Mucosa of stomach (tissue), 1 donor: ENCODE data around the gene TMOD1.
"Not testable (repeated sequence)": the region's sequence is repeated elsewhere in the genome, so short reads cannot be mapped to it uniquely, and the experiment has no call there.

Experiments
- H3K27me3 ChIP-seq: one replicate; pipeline ENCODE4 v1.7.0; 2013; ENCODE audit warnings: mild to moderate bottlenecking, low read length; ENCODE audit not compliant: control insufficient read depth, insufficient read depth
- H3K36me3 ChIP-seq: one replicate; pipeline ENCODE4 v1.7.0; 2013; ENCODE audit warnings: low read length; ENCODE audit not compliant: control insufficient read depth, insufficient read depth
- H3K4me1 ChIP-seq: one replicate; pipeline ENCODE4 v1.7.0; 2013; ENCODE audit warnings: mild to moderate bottlenecking, low read length; ENCODE audit not compliant: control insufficient read depth, insufficient read depth
- H3K4me3 ChIP-seq: one replicate; pipeline ENCODE4 v1.7.0; 2013; ENCODE audit warnings: low read length
- H3K9ac ChIP-seq: one replicate; pipeline ENCODE4 v1.7.0; 2013; ENCODE audit warnings: mild to moderate bottlenecking, low read length, moderate library complexity
- H3K9me3 ChIP-seq: one replicate; pipeline ENCODE4 v1.7.0; 2013; ENCODE audit warnings: mild to moderate bottlenecking, low read length, moderate library complexity; ENCODE audit not compliant: control insufficient read depth
- donor health status: Pancreatic carcinoma.

TMOD1 gene

DNA sequence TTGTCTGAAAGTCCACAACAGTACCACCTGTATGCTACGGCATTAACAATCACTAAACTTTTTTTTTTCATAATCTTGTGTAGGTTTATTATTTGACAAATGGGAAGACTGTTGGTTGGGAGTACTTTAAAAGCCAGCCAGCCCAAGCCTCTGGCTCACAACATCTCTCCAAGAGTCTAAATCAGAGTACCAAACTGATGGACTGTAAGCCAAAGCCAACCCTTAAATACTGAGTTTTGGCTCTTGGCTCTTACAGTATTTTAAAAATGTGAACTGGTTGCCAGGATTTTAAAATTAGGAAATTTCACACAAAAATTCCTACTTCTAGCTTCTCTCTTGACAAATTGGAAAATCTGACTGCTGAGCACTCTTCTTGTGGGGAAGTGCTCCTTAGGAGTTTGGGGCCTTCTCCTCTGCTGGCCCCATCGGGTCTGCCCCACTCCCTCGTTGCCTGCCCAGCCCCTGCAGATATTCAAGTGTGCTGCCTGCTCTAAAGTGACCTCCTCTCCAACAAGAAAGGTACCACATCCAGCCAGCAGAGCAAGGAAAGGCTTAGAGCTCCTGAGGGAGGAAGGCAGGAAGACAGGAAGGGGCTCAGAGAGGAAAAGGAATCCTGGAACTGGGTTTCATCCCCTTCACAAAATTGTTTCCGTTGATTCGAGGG, 21.8 kb upstream of the TMOD1 start:
- Histone ChIP-seq H3K9ac (no peak overlapping the region), H3K36me3 (no peaks in the 10 kb centered on the region), H3K27me3 (no peaks in the 10 kb centered on the region), H3K4me1 (no peaks in the 10 kb centered on the region), H3K4me3 (no peak overlapping the region), H3K9me3 (no peaks in the 10 kb centered on the region)

DNA sequence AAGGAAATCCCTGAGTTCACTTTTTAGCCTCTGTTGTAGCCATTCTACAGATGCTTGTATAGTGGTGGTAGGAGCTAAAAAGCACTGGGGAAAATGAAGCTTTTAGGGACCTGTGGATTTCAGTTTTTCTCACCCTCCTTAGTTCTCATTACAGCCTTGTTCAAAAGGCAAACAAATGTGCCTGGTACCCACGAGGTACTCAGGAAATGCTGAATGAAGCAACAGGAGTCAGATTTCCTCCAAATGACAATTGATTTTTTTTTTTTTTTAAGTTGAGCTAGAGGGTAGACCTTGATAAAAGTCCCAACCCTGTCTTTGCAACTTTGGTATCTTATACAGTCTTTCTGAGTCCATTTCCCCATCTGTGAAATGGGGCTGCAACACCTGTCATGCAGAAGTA, 21.3 kb upstream of the TMOD1 start:
- H3K9me3 ChIP-seq: no peaks in the 10 kb centered on the region
- no peaks in the 10 kb centered on the region for H3K27me3 ChIP-seq
- no peaks in the 10 kb centered on the region for H3K36me3 ChIP-seq
- no peak overlapping the region for H3K9ac ChIP-seq
- H3K4me1 ChIP-seq: no peaks in the 10 kb centered on the region
- H3K4me3 ChIP-seq: no peak overlapping the region

DNA sequence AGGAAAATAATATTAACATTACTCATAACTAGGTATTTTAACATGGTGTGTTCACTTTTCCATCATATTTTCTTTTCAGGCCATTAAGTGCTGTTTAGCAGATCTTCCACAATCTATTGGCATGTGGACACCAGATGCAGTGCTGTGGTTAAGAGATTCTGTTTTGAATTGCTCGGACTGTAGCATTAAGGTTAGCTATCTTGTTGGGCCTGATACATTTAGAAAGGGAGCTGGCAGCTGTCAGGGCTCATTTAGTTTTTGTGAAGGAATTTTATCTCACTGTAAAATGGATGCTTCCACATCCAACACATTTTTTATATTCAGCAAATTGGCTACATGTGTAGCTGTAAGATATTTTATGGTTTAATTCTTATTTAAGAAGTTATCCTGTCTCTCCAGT, 20.7 kb upstream of the TMOD1 start:
- Histone ChIP-seq H3K9ac (no peak overlapping the region), H3K4me1 (no peaks in the 10 kb centered on the region), H3K36me3 (no peaks in the 10 kb centered on the region), H3K9me3 (no peaks in the 10 kb centered on the region), H3K27me3 (no peaks in the 10 kb centered on the region), H3K4me3 (no peak overlapping the region)

DNA sequence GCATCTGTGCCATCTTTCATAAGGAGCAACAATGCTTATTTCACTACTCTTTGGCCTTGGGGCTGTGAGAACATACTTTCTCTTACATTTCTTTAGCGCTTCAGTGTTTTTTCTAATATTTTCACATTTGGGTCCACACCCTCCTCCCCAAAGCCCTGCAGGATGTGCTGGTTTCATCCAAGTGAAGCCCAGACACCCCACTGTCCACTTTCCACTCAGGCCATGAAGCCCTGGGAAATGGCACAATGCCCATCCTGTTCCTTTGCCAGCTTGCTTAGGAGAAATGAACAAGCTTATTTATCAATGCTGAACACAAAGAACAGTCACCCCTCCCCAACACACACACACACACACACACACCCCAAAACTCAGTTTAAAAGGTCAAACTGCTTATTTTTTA, 17.3 kb upstream of the TMOD1 start:
- Histone ChIP-seq H3K4me3 (no peak overlapping the region), H3K27me3 (no peaks in the 10 kb centered on the region), H3K36me3 (no peaks in the 10 kb centered on the region), H3K4me1 (no peaks in the 10 kb centered on the region), H3K9me3 (no peaks in the 10 kb centered on the region), H3K9ac (no peak overlapping the region)

DNA sequence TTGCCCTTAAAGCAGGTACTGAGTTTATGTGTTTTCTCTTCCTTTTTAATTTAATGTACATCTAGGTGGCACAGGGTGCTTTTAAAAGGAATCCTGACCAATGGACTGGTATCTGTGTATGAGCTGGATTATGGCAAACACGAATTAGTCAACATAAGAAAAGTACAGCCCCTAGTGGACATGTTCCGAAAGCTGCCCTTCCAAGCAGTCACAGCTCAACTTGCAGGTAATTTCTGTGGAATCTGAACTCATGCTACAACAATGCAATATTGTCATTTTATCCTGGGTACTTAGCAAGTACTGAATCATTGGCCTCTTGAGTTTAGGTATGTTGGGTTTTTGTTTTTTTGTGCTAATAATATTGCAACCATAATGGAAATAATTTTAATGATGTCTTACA, 14.4 kb upstream of the TMOD1 start:
- Histone ChIP-seq H3K4me3 (no peak overlapping the region), H3K4me1 (no peaks in the 10 kb centered on the region), H3K9me3 (no peaks in the 10 kb centered on the region), H3K9ac (no peak overlapping the region), H3K27me3 (no peaks in the 10 kb centered on the region), H3K36me3 (peaks cover 4% of the 10 kb centered on the region)

DNA sequence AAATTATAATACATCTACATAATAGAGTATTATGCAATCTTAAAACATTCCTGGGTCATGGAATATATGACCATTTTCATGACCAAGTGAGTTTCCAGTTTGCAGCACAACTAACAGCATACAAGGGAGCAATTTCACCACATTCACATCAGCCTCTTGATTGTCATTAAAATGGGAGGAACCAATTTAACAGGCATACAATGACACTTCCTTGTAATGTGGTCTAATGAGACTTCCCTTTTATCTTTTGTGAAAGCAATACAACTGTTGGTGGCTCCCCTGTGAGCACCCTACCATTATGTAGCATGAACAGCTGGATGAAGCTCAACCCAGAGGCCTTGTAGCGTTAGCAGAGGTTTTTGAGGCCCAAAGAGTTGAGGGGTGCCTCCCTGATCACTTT, 13.6 kb upstream of the TMOD1 start:
- no peak overlapping the region for H3K4me3 ChIP-seq
- no peak overlapping the region for H3K9ac ChIP-seq
- peaks cover 4% of the 10 kb centered on the region for H3K36me3 ChIP-seq
- H3K9me3 ChIP-seq: no peaks in the 10 kb centered on the region
- H3K27me3 ChIP-seq: no peaks in the 10 kb centered on the region
- H3K4me1 ChIP-seq: no peaks in the 10 kb centered on the region

DNA sequence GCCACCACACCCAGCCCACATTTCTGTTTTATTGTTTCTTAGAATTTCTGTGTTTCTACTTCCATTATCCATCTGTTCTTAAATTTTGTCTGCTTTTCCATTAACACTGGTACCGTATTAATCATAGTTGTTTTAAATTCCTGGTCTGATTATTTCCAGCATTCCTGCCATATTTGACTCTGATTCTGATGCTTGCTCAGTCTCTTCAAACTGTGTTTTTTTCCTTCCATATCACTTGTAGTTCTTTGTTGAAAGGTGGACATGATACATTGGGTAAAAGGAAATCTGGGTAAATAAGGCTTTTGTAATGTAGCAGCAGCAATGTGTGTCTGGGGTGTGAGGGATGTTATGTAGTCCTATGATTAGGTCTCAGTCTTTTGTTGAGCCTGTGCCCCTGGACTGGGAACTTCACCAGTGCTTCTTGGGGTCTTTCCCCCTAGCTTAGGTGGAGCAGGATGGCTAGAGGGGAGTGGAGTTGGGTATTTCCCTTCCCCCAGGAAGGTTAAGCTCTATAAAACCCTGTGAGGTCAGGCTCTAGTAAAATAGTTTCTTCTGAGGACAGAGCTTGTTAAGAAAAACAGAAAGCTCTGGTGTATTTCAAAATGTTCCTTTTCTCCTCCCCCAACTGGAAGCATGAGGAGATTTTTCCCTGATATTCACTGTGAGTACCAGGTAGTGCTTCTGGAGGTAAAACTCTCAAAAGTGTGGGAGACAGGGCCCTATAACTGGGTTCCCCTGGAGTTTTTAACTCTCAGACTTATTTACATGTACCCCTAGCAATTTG, 10.1 kb upstream of the TMOD1 start:
- H3K27me3 ChIP-seq: no peaks in the 10 kb centered on the region
- H3K9me3 ChIP-seq: no peaks in the 10 kb centered on the region
- no peak overlapping the region for H3K4me3 ChIP-seq
- H3K36me3 ChIP-seq: peaks cover 4% of the 10 kb centered on the region
- no peaks in the 10 kb centered on the region for H3K4me1 ChIP-seq
- no peak overlapping the region for H3K9ac ChIP-seq

DNA sequence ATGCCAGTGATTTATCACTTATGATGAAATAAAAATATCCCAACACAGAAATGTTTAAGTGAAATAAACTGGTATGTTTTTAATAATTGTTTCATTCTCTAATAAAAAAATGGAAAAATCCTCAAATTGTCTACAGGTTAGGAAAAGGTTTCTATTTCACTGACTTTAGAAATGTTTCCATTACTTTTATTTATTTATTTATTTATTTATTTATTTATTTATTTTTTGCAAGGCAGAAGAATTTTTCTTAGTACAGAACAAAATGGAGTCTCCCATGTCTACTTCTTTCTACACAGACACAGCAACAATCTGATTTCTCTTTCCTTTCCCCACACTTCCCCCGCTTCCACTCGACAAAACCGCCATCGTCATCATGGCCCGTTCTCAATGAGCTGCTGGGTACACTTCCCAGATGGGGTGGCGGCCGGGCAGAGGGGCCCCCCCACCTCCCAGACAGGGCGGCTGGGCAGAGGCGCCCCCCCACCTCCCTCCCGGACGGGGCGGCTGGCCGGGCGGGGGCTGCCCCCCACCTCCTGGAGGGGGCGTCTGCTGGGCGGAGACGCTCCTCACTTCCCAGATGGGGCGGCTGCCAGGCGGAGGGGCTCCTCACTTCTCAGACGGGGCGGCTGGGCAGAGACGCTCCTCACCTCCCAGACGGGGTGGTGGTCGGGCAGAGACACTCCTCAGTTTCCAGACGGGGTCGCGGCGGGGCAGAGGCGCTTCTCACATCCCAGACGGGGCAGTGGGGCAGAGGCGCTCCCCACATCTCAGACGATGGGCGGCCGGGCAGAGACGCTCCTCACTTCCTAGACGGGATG, 3.7 kb upstream of the TMOD1 start:
- not testable (repeated sequence) for H3K36me3 ChIP-seq, H3K4me3 ChIP-seq, H3K9ac ChIP-seq, H3K9me3 ChIP-seq, H3K4me1 ChIP-seq
- H3K27me3 ChIP-seq: peaks cover 25% of the 10 kb centered on the region

DNA sequence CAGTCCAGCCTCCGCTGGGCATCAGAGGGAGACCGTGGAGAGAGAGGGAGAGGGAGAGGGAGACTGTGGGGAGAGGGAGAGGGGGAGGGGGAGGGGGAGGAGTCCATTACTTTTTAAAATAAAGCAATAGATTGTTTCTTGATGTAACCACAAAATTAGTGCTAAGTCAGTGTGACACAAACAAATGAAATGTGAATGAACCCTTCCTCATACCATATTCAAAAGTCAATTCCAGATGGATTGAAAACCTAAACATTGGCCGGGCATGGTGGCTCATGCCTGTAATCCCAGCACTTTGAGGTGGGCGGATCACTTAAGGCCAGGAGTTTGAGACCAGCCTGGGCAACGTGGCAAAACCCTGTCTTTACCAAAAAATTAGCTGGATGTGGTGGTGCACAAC, 2.6 kb upstream of the TMOD1 start:
- H3K4me3 ChIP-seq, H3K9ac ChIP-seq, H3K9me3 ChIP-seq, H3K36me3 ChIP-seq: not testable (repeated sequence)
- Histone ChIP-seq H3K4me1 (peaks cover 19% of the 10 kb centered on the region), H3K27me3 (peaks cover 35% of the 10 kb centered on the region)

DNA sequence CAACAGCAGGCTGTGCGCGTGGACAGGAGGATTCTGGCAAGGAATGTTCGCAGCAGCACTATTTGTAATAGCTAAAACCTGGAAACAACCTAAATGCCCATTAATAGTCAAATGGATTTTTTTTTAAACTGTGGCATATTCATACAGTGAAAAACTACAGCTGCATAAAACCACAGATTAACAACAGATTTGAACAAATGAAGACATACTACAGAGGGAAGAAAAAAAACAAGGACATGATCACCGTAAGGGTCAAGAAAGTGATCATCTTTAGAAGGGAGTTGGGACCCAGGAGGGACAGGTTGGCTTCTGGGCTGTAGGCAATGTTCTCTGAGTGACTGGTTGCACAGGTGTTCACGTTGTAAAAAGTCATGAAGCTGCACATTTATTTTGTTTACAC, 1.2 kb upstream of the TMOD1 start:
- Histone ChIP-seq H3K27me3 (peaks cover 42% of the 10 kb centered on the region), H3K4me1 (peaks cover 32% of the 10 kb centered on the region), H3K9ac (no peak overlapping the region), H3K4me3 (no peak overlapping the region), H3K9me3 (no peaks in the 10 kb centered on the region), H3K36me3 (no peaks in the 10 kb centered on the region)

DNA sequence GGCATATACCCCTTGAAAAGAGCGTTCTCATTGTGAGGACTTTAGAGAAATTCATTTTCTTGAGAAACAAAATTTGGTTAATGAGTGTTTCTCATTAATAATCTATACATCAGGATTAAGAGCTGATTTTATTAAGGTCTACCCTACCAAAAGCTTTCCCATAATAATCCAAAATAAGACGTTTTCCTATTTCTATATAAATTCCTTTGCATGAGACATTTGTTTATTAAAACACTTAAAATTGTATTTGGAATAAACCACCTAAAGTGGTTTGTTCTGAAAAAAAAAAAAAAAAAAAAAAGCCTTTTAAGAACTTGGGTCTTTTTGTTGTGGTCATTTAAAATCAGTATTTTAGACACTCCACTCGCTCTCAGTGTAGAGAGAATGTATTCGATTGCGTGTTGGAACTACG, 695 bp upstream of the TMOD1 start:
- H3K4me1 ChIP-seq: peaks cover 32% of the 10 kb centered on the region
- no peak overlapping the region for H3K9ac ChIP-seq
- no peak overlapping the region for H3K4me3 ChIP-seq

DNA sequence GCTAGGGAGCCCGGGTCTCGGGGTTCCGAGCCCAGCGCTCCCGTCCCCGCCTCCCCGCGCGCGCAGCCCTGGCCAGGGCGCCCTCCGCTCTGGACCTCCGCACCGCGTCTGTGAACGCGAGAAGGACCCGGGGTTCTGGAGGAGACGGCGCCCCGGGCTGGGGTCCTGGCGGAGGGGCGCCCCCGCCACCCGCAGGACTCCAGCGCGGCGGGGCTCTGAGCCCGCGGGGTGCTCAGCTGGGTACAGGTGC, 431 bp downstream of the TMOD1 start:
- Histone ChIP-seq H3K9ac (peak overlapping the region; percentile 54), H3K27me3 (peaks cover 51% of the 10 kb centered on the region), H3K9me3 (no peaks in the 10 kb centered on the region), H3K36me3 (no peaks in the 10 kb centered on the region), H3K4me3 (peak overlapping the region; percentile 36), H3K4me1 (peaks cover 32% of the 10 kb centered on the region)

More for the DNA sequence above, 695 bp upstream of the TMOD1 start:
- Histone ChIP-seq H3K9me3 (no peaks in the 10 kb centered on the region), H3K36me3 (no peaks in the 10 kb centered on the region), H3K27me3 (peaks cover 46% of the 10 kb centered on the region)
